OCI-LY7 (cell line): Measurements from ENCODE around the gene EML2.

Source experiments
- EZH2phosphoT487 ChIP-seq: fragments of 200-600 bp; sonication (generic); IDR thresholded peaks from 2 replicates; pipeline ENCODE4 v1.6.1; 2018; ENCODE audit warnings: low read depth, borderline replicate concordance, mild to moderate bottlenecking, mixed run types, antibody characterized with exemption, low read length, moderate library complexity, mixed read lengths
- TF ChIP-seq, protein P1 (sequence below): fragments of 200-600 bp; sonication (generic); conservative IDR thresholded peaks from 2 replicates; pipeline ENCODE4 v1.5.1; 2014; ENCODE audit warnings: mild to moderate bottlenecking, antibody characterized with exemption, low read length, moderate library complexity, mixed read lengths

DNA sequence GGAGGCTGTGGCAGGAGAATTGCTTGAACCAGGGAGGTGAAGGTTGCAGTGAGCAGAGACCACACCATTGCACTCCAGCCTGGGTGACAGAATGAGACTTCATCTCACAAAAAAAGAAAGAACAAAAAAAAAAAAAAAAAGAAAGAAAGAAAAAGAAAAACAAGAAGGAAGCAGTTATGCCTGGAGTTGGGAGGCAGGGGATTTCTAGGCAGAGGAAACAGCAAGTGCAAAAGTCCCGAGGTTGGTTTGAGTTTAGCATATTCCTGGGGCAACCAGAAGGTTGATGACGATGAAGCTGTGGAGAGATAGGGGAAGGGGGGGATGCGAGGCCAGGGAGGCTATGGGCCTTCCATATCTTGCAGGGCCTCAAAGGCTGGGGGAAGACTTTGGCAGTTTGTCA lies 11.5 kb upstream of the EML2 start:
- TF ChIP-seq EZH2phosphoT487 = no peak
- TF ChIP-seq, protein P1, sequence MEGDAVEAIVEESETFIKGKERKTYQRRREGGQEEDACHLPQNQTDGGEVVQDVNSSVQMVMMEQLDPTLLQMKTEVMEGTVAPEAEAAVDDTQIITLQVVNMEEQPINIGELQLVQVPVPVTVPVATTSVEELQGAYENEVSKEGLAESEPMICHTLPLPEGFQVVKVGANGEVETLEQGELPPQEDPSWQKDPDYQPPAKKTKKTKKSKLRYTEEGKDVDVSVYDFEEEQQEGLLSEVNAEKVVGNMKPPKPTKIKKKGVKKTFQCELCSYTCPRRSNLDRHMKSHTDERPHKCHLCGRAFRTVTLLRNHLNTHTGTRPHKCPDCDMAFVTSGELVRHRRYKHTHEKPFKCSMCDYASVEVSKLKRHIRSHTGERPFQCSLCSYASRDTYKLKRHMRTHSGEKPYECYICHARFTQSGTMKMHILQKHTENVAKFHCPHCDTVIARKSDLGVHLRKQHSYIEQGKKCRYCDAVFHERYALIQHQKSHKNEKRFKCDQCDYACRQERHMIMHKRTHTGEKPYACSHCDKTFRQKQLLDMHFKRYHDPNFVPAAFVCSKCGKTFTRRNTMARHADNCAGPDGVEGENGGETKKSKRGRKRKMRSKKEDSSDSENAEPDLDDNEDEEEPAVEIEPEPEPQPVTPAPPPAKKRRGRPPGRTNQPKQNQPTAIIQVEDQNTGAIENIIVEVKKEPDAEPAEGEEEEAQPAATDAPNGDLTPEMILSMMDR = no peak
